Jurkat, Clone E6-1 (cell line): ENCODE data around the gene NPC1.
A peak's percentile ranks its signal among the peaks of the same experiment; 100 is the strongest.
"Not testable (repeated sequence)": the region's sequence is repeated elsewhere in the genome, so short reads cannot be mapped to it uniquely, and the experiment has no call there.

Source experiments
- DNase-seq: peaks from one replicate; pipeline ENCODE4 v3.0.0-alpha.2; 2011; ENCODE audit warnings: low read depth, low spot score
- H3K4me3 ChIP-seq: 2 replicates; pipeline ENCODE4 v1.5.1; 2011; ENCODE audit warnings: mild to moderate bottlenecking, low read length, control low read depth, moderate library complexity

NPC1 gene

DNA sequence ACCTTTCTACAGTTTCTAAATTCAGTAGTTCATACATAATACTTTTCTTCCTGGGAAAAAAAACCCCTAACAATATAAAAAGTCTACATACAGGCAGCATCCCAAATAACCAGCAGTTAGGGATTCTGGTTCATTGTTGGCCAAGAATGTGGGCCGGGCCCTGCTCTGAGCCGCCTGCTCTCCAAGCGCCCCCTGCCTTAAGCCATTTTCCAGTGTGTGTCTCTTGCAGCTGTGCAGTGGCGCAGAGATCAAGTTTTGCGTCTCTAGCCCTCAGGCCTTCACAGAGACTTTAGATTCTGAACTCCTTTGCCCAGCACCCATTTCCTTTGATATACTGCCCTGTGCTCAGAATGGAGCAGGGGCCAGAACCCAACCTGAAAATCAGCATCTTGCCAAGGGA is 50.1 kb downstream of the NPC1 start:
- no peak overlapping the region for H3K4me3 ChIP-seq

DNA sequence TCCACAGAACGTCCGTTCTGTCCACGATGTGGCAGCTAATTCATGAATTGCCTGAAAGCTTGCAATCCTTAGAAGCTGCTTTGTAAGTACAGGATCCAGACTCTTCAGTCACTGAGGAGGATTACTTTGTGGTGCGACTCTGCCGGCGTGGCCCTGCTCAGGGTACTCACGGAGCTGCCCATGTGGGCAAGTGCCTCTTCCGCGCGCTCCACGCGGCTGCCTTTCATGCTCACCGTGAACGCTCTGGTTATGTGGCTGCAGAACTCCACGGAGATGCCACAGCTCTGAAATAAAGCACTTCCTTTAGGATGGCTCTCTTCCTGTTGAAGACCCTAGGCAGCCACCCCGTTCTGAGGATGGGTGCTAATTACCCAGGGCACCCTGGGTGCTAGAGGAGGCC is 52.0 kb downstream of the NPC1 start:
- no peak for DNase-seq
- H3K4me3 ChIP-seq: no peak overlapping the region

More for the DNA sequence above, 50.1 kb downstream of the NPC1 start:
- DNase-seq: no peak

DNA sequence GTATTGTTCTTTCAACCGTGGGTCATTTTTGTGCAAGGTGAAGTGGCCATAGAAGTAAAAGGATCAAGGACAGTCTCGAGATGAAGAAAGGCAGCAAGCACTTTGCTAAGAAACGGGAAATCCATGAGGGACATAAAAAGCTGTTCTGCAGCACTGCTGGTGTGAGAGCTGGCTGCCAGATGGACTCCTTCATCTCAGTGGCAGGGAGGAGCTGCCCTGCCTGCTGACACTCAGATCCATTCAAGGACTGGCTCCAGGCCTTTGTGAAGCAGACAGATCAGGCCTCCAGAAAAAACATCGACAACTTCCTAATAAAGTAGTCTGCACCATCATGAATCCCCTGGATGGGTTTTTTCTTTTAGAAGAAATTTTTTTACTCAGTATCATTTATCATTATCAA is 53.5 kb downstream of the NPC1 start:
- DNase-seq: no peak
- H3K4me3 ChIP-seq: no peak overlapping the region

DNA sequence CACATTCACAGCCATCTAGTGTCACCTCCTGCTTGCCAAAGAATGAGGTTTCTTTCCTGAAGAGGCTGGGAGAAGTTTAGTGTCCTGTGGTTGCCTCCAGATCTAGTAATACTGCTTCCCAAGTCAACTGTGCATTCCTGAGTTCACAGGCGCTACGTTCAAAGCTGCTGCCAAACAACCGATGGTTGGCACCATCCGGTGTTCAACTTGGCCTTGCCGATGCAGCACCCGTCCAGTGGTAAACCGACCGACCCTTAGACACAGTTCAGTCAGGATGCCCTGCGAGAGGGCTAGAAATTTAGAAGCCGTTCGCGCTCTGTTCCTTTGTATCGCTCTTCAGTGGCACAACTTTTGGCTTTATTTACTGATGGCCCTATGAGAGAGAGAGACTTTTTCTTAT is 54.4 kb downstream of the NPC1 start:
- DNase-seq: no peak

DNA sequence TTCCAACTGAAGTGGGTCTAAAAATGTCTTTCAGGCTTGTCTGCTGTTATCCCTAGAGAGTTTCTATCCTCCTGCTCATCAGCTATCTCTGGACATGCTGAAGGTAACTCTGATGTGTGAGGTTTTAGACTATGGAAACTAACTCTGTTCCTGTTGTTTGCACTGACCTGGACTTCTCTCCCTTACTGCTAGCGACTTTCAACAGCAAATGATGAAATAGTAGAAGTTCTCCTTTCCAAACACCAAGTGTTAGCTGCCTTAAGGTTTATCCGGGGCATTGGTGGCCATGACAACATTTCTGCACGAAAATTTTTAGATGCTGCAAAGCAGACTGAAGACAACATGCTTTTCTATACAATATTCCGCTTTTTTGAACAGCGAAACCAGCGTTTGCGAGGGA is 56.1 kb downstream of the NPC1 start:
- DNase-seq: no peak
- H3K4me3 ChIP-seq: no peak overlapping the region

More for the DNA sequence above, 54.4 kb downstream of the NPC1 start:
- no peak overlapping the region for H3K4me3 ChIP-seq

DNA sequence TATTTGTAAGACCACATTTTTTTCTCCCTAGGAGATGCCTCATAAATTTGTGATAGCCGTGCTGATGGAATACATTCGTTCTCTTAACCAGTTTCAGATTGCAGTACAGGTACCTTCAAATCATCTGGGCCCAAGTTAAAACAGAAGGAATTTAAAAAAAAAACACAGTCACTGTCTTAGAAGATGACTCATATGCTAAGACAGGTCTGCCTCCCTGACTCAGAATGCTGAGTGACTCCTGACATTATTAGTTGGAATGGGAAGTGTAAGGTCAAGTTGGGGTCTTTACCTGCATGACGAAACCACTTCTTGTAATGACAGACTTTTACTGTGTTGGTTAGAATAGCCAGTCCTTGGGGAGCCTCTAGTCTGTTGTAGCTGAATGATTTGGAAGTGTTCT is 56.7 kb downstream of the NPC1 start:
- no peak overlapping the region for H3K4me3 ChIP-seq
- no peak for DNase-seq

DNA sequence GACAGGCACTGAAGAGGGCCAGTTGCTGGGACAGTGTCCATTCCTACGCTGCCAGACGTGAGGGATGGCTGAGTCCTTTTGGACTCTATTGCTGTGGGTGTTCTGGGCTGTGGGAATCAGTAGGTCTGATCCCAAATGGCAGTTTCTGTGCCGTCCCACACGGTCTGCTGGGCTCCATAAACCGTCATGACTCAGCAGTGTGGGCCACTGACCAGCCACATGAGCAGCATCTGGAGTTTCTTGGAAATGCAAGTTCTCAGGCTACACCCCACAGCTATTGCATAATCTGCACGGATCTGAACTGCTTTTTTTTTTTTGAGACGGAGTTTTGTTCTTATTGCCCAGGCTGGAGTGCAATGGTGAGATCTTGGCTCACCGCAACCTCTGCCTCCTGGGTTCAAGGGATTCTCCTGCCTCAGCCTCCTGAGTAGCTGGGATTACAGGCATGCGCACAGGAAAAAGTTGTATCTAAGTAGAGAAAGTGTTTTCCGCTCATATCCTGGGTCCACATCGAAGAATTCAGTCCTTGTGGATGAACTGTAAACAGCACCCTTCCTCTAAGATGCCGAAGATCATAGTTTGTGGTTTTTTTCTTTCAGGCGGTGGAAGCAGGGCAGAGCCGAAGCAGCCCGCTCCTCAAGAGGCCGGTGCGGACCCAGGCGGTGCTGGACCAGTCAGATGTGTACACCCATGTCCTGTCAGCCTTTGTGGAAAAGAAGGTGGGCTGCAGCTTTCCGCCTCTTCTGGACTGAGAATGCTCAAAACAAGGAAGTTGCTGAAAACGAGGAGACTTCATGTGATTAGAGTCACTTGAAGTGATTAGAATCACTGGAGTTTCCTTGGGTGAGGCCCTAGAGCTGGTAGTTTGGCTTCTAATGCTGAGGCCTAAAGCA is 57.5 kb downstream of the NPC1 start:
- no peak for DNase-seq
- H3K4me3 ChIP-seq: no peak overlapping the region

DNA sequence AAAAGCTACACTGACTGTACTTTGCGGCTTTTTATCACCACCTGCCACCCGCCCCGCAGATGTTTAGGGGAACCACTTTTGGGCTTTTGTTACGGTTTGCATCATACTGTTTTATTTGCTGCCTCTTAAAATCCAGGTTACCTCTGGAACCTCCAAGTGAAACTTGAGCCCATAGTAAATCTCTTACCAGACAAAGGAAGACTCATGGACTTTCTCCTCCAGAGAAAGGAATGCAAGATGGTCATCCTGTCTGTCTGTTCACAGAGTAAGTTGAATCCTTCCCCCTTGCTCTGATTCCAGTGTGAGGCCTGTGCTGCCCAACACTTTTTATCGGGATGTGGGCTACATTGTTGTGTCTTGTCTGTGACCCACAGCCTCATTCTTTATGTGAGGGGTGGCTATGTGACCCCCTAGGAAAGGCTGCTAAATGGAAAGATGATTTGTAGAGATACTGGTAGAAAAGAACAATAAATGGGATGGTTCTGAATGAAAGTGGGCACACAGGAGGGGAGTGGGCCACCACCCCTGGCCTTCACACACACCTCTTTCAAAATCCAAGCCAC is 59.7 kb downstream of the NPC1 start:
- H3K4me3 ChIP-seq: no peak overlapping the region

DNA sequence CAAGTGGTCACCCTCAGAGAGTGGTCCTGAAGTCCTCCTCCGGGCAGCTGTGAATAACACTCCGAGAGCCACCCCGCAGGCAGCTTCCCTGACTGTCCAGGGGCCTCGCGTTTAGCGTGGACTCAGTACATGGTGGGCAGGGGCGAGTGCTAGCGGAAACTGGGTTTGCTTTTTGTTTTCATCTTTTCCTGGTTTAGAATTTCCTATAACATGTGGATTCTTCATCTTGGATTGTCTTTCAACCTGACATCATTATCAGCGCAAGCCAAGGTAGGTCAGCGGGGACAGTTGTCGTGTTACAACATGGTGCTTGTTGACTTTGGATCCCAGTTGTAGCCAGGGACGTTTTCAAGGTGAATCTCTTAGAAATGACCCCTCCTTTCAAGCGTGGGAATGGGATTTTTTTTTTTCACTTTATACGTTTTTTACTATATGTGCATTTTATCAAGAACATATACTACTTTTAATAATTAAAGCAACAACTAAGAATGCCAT is 62.0 kb downstream of the NPC1 start:
- no peak overlapping the region for H3K4me3 ChIP-seq
- DNase-seq: no peak

More for the DNA sequence above, 59.7 kb downstream of the NPC1 start:
- DNase-seq: no peak

DNA sequence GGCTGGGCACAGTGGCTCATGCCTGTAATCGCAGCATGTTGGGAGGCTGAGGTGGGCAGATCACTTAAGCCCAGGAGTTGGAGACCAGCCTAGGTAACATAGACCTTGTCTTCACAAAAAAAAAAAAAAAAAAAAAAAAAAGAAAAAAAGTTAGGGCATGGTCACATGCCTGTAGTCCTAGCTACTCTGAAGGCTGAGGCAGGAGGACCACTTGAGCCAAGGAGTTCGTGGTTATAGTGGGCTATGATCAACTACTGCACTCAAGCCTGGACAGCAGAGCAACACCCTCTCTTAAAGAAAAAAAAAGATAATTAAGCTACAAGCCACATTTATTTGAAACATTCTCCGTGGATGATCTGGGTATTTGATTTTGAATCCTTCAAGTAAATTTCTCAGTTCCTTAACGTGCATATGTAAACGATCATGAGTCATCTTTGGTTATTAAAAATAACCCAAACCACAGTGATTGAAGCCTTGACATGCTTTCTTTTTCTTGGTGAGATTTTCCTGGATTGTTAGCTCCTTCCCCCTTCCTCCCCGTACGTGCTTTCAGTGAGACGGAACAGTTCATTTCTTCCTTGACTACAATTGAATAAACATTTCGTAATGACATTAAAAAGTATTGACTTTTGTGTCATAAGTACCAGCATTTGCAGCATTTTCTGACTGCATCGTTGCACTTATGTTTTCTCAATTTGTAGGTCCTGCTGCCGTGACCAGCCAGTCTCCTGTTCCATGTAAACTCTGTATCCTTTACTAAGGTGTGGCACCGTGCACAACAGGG is 62.7 kb downstream of the NPC1 start:
- DNase-seq: no peak
- H3K4me3 ChIP-seq: no peak overlapping the region

DNA sequence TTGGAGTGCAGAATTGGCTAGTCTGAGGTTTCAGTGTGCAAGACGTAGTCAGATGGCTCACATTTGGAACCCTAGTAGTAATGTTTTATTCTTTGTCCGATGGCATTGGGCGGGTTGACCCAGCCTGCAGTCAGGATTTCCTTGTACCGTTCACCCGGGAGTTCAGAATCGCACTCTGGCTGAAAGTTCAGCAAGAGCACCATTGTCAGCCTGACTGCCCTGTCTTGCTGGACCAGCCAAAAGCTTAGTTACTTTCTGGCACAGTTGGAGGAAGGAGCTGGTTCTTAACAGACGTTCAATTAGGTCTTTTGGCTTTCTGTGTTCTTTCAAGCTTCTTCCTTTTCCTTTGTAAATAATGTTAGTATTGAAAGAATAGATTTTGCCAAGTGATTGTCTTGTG is 64.4 kb downstream of the NPC1 start:
- H3K4me3 ChIP-seq: no peak overlapping the region
- no peak for DNase-seq

DNA sequence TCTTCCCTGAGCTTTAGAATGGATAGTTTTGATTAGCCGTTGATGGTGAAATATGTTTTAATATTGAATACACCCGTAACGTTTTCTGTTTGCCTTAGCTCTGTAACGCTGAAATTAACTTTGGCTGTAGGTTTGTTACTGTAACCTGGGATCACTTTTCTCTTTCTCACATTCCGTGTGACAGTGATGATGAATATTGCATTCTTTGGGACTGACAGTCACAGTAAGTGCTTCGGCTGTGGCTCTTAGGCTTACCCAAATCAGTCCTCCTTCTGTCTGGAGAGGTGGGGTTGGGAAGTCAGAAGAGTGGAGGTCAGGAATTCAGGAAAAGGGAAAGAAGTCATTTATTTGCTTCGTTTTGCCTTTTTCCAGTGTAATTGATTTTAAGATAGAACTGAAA is 65.0 kb downstream of the NPC1 start:
- DNase-seq: no peak

DNA sequence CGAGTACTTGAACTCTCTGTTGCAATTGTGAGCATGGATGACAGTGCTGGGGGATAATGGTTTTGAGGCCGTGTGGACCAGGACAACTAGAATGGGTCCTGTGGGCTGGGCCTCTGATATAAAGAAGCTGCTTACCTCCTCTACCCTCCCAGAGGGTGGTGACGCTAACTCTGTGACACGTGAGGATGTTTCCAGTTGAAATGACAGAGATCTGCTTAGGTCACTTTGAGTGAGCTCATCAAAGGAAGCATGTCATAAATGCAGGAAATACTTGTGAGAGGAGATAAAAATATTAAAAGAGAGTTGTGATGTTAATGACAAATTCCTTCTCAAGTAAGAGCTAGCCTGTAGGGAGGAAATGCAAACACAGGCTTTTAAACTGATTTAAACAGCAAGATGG is 66.6 kb downstream of the NPC1 start:
- no peak overlapping the region for H3K4me3 ChIP-seq
- DNase-seq: no peak

More for the DNA sequence above, 65.0 kb downstream of the NPC1 start:
- no peak overlapping the region for H3K4me3 ChIP-seq

DNA sequence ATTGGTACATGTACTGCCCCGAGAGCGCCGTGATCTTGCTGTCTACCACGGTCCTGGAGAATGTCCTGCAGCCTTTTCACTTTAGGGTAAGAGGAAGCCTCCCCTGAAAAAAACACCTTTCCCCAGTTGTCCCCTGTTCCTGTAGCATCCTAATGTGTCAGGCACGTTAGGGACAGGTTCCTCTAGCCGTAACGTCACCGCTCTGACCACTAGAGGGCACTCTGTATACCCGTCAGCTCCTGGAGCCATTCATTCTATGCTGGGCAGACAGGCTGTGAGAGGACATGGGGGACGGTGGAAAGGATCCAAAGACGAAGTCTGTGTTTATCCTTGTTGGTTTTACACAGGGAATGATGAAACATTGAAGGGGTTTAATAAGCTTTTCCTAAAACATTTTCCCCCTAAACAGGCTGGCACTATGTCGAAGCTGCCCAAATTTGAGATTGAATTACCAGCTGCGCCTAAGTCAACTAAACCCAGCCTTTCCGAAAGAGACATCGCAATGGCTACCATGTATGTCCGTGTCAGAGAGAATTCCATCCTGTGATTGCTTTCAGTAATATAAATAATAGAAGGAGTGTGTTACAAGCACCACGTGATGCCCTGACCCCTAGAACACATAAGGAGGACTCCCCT is 70.3 kb downstream of the NPC1 start:
- peak; percentile 69 for DNase-seq
- H3K4me3 ChIP-seq: no peak overlapping the region

DNA sequence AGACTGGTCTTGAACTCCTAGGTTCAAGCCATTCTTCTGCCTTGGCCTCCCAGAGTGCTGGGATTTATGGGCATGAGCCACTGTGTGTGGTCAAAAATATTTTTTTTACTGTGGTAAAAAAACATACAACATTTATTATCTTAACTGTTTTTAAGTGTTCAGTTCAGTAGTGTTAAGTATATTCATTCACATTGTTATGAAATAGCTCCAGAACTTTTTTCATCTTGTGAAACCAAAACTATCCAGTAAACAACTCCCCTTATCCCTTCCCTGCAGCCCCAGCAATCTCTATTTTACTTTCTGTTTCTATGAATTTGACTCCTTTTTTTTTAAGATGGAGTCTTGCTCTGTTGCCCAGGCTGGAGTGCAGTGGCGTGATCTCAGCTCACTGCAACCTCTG is 73.7 kb downstream of the NPC1 start:
- no peak for DNase-seq
- no peak overlapping the region for H3K4me3 ChIP-seq

DNA sequence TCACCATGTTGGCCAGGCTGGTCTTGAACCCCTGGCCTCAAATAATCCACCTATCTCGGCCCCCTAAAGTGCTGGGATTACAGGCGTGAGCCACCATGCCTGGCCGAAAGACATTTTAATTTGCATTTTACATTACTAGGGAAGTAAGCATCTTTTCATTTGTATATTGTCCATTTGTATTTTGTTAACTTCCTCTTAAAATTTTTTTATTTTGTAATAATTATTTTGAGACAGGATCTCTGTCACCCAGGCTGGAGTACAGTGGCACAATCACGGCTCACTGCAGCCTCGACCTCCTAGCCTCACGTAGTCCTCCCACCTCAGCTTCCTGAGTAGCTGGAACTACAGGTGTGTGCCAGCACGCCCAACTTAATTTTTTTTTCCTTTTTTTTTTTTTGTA is 74.1 kb downstream of the NPC1 start:
- not testable (repeated sequence) for DNase-seq

DNA sequence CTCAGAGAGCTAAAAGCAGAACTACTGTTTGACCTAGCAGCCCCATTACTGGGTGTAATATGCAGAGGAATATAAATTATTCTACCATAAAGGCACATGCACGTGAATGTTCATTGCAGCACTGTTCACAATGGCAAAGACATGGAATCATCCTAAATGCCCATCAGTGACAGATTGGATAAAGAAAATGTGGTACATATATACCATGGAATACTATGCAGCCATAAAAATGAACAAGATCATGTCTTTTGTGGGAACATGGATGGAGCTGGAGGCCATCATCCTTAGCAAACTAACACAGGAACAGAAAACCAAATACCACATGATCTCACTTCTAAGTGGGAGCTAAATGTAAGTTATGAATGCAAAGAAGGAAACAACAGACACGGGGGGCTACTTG is 75.4 kb downstream of the NPC1 start:
- not testable (repeated sequence) for DNase-seq, H3K4me3 ChIP-seq

More for the DNA sequence above, 74.1 kb downstream of the NPC1 start:
- not testable (repeated sequence) for H3K4me3 ChIP-seq

DNA sequence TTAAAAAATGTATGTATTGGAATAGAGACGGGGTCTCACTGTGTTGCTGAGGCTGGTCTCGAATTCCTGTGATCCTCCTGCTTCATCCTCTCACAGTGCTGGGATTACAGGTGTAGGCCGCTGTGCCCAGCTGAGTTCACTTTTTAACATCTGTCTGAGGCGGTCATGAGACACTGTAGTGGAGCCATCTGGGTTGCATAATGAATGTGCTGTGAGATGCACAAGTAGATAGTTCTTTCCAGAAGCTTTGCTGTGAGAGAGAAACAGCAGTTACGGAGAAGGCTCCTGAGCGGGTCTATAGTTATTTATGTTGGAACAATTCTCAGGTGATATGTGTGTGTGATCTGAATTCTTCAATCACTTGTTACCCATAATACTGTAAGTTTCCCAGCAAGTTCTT is 79.9 kb downstream of the NPC1 start:
- no peak overlapping the region for H3K4me3 ChIP-seq
- no peak for DNase-seq

DNA sequence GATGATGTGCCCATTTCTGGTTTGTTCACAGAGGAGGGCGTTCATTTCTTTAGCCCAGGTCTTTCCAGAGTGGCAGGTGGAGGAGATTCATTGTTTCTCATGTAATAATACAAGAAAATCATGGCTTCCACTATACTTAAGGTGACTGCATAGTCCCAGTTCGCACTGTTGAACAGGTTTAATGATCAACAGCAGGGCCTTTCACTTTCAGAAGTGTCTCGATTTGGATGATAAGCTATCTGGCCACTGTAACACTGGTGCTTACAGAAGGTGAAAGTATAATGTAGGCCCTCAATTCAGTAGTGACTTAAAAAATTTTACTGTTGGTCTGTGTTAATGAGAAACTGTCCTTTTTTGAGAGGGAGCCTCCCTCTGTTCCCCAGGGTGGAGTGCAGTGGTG is 81.6 kb downstream of the NPC1 start:
- peak overlapping the region; percentile 78 for H3K4me3 ChIP-seq
- DNase-seq: no peak
